Measurements from ENCODE around the gene OSTF1.

The OSTF1 gene

GRCh38 chr9:75149841-75150241 lies 61.5 kb downstream of the OSTF1 start:
- H3K27ac ChIP-seq: no peak overlapping the region

DNA sequence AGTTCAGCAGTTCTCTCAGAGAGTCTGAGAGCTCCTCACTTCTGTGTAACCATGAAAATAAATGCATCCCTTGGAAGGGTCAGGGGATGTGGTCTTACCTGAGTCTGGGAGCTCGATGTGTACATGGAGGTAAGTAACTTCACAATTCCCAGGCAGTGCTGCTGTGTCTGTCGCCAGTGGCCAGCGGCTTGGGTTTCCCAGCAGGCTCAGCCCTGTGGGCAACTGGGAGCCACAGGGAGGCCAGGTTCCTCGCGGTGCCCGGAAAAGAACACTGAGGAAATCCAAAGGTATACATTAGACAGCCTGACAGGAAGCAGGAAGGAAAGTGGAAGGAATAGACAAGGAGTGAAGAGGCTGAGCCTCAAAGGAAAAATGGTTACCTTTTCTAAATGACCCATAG lies 62.2 kb downstream of the OSTF1 start:
- no peak overlapping the region for H3K27ac ChIP-seq
- no peak for DNase-seq (ENCODE audit: low read depth, low spot score)

More at GRCh38 chr9:75149841-75150241, 61.5 kb downstream of the OSTF1 start:
- no peak for DNase-seq (ENCODE audit: low read depth, low spot score)

- H3K27ac ChIP-seq: no peak overlapping the region
- DNase-seq (ENCODE audit: low read depth, low spot score): no peak
These were observed 64.1 kb downstream of the OSTF1 start for GRCh38 chr9:75152416-75152815.

GRCh38 chr9:75156858-75157257 lies 68.5 kb downstream of the OSTF1 start:
- H3K27ac ChIP-seq: no peak overlapping the region
- no peak for DNase-seq (ENCODE audit: low read depth, low spot score)

GRCh38 chr9:75161116-75161857 lies 73.0 kb downstream of the OSTF1 start:
- no peak for DNase-seq (ENCODE audit: low read depth, low spot score)
- no peak overlapping the region for H3K27ac ChIP-seq

- no peak overlapping the region for H3K27ac ChIP-seq
- no peak for DNase-seq (ENCODE audit: low read depth, low spot score)
These were observed 75.5 kb downstream of the OSTF1 start for GRCh38 chr9:75163764-75164163.

DNA sequence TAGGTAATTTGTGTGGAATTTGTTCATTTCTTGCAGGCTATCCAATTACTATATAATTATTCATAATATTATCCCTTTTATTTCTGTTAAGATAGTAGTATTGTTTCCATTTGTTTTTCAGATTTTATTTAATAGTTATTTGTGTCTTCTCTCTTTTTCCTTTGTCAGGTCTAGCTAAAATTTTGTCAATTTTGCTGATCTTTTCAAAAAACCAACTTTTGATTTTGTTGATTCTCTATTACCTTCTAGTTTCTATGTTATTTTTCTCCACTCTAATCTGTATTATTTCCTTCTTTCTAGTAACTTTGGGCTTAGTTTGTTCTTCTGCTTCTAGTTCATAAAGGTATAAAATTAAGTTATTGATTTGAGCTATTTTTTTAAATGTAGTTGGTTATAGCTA lies 76.3 kb downstream of the OSTF1 start:
- H3K27ac ChIP-seq: no peak overlapping the region
- DNase-seq (ENCODE audit: low read depth, low spot score): no peak

DNA sequence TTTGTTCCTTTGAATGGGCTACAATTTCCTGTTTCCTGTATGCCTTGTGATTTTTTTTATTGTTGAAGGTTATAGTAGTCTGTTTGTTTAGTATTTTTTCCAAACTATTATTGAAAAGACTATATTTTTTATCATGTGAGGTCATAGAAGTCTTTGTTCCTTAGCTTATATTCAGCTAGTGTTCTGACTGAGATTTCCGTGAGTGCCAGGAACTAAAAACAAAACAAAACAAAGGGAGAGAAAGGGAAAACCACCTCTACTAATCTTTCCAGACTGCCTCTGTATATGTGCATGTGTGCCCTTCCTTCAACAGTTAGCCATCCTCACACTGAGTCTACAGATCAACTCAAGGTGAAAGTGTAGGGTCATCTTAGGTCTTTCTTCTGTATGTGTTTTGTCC lies 79.0 kb downstream of the OSTF1 start:
- H3K27ac ChIP-seq: peak overlapping the region; percentile 46

GRCh38 chr9:75168270-75169178 lies 80.2 kb downstream of the OSTF1 start:
- no peak for DNase-seq (ENCODE audit: low read depth, low spot score)
- peak overlapping the region; percentile 46 for H3K27ac ChIP-seq

More for the DNA sequence above, 79.0 kb downstream of the OSTF1 start:
- DNase-seq (ENCODE audit: low read depth, low spot score): no peak

DNA sequence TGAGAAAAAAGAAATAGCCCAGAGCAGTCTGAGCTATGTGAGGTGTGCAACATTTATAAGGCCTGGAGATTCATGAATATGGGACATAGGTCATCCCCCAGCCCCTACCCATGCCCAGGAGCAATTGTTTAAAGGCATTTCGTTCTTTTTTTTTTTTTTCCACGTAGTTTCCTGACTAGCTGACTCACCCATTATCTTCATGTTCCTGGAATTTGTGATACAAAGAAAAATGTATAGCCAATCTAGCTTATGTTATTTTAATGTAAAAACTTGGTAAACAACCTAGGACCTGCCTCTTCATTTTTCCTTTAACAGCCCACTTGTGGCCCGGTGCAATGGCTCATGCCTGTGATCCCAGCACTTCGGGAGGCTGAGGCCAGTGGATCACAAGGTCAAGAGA lies 81.3 kb downstream of the OSTF1 start:
- no peak for DNase-seq (ENCODE audit: low read depth, low spot score)
- H3K27ac ChIP-seq: peak overlapping the region; percentile 46

GRCh38 chr9:75170898-75171360 lies 82.6 kb downstream of the OSTF1 start:
- no peak for DNase-seq (ENCODE audit: low read depth, low spot score)
- H3K27ac ChIP-seq: no peak overlapping the region

- H3K27ac ChIP-seq: no peak overlapping the region
- no peak for DNase-seq (ENCODE audit: low read depth, low spot score)
These were observed 87.1 kb downstream of the OSTF1 start for GRCh38 chr9:75175395-75175794.

DNA sequence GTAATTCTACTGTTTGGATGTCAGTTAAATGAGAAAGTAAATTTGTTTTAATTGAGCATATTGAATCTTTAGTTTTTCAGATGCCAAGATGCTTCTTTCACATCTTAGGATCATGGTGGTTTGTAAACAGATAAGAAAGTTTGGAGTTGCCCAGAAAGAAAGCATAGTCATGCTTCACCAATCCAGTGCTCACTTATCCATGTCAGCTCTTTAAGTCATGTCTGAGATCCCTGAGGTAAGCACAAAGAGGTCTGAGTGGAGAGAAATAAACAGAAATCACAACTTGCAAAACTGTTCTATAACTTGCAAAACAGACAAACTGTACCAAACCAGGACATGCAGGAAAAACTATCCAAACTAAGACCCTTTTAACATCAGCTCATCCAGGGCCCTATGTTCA lies 87.7 kb downstream of the OSTF1 start:
- H3K27ac ChIP-seq: no peak overlapping the region
- no peak for DNase-seq (ENCODE audit: low read depth, low spot score)

- H3K27ac ChIP-seq: peak overlapping the region; percentile 69
- peak; percentile 87 for DNase-seq (ENCODE audit: low read depth, low spot score)
These were observed 93.4 kb downstream of the OSTF1 start for GRCh38 chr9:75181750-75182149.

- DNase-seq (ENCODE audit: low read depth, low spot score): no peak
- H3K27ac ChIP-seq: no peak overlapping the region
These were observed 95.0 kb downstream of the OSTF1 start for GRCh38 chr9:75183306-75183705.

DNA sequence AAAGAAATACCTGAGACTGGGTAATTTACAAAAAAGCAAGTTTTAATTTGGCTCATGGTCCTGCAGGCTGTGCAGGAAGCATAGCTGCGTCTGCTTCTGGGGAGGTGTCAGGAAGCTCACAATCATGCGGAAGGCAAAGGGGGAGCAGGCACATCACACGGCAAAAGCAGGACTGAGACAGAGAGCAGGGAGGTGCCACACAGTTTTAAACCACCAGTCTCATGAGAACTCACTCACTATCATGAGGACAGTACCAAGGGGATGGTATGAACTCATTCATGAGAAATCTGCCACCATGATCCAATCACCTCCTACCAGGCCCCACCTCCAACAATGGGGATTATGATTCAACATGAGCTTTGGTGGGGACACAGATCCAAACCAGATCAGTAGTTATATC lies 96.2 kb downstream of the OSTF1 start:
- H3K27ac ChIP-seq: peak overlapping the region; percentile 19
- no peak for DNase-seq (ENCODE audit: low read depth, low spot score)

DNA sequence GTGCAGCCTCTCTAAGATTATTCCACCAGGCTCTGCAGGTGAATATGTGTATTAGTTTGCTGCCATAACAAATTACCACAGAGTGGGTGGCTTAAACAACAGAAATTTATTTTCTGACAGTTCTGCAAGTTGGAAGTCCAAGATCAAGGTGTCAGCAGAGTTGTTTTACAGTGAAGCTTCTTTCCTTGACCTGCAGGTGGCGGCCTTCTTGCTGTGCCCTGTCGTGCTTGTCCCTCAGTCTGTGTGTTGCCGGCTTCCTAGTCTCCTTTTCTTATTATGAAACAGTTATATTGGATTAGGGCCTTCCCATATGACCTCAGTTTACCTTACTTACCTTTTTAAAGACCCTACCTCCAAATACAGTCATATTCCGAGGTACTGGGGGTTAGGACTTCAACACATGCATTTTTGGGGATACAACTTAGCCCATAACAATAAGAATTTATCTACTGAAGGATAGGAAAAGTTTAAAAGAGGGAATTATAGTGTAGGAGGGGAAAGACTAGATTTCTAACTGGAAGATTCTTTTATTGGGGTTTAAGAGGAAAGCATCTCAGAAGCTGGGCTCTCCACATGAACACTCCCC lies 97.4 kb downstream of the OSTF1 start:
- H3K27ac ChIP-seq: no peak overlapping the region
- DNase-seq (ENCODE audit: low read depth, low spot score): peak; percentile 16

GRCh38 chr9:75186767-75187380 lies 98.6 kb downstream of the OSTF1 start:
- no peak for DNase-seq (ENCODE audit: low read depth, low spot score)
- H3K27ac ChIP-seq: no peak overlapping the region

DNA sequence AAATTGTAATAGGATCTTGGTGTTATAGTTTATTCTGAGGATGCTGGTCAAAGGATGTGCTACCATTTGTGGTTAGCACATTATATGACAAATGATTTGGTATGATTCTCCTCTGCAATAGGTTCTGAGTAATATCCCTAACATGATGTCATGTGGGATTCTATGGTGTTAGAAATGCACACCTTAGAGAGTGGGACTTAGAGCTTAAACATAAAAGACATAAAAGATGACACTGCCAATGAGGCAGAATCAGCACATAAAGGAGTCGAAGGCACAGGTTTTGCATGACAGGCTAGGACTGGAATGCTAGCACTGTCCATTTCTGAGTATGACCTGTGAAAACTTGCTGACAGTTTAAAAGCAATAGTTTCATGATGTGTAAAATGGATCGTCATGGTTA lies 100.4 kb downstream of the OSTF1 start:
- peak overlapping the region; percentile 24 for H3K27ac ChIP-seq
- peak; percentile 31 for DNase-seq (ENCODE audit: low read depth, low spot score)

DNA sequence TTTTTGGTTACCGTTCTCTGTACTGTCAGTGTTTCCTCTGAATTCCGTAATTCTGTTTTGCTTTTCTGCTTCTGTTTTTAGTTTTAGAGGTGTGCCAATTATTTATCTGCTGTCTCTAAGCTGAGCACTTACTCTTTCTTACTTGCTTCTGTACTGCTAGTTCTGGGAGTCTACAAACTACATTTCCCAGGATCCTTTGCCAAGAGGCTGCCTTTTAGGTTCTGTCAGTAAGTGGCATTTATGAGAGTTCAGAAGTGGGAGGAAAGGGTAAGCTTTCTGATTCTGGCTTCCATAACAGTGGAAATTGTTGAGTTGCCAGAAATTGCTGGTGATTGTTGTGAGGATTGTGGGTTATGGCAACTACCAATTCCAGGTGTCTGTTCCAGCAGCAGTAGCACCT lies 102.4 kb downstream of the OSTF1 start:
- no peak for DNase-seq (ENCODE audit: low read depth, low spot score)

More for the DNA sequence above, 102.4 kb downstream of the OSTF1 start:
- no peak overlapping the region for H3K27ac ChIP-seq

All from epithelial cell of prostate (primary cell).